HG03457 (cell line): ENCODE results near the gene PHYH.

Experiments
- ATAC-seq: cut with Tn5 transposase; IDR thresholded peaks from one replicate; pipeline ENCODE4 v1.9.1; 2021; ENCODE audit warnings: moderate number of reproducible peaks; ENCODE audit not compliant: unreplicated experiment

PHYH gene

DNA sequence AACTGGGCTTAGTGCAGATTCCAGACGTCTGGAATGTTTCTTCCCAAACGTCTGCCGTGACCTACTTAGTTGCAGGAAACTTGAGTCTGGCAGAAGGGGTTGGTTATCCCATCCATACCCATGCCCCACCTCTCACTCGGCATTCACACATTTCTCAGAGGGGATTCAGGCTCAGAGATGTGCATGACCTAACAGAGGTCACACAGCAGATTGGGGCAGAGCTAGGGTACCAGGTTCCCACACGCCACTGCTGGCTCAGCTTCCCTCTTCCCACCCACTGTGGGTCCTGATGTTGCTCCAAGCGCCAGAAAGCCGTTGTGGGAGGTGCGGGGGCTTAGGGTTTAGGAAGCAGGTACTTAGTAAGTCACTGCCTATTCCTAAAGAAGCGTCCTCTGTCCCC is 68.7 kb downstream of the PHYH start:
- ATAC-seq, result no peak
